Activated CD8-positive, alpha-beta memory T cell treated with anti-CD3 and anti-CD28 coated beads for 36 hours (primary cell): ENCODE results near the gene RAB15. TPM values are rescaled to one million over a fixed set of nuclear protein-coding genes. Genes with fewer than 3 reads are reported as not detected.

Experiments
- total RNA-seq, 2 experiments: library from RNA; stranded (reverse); gene quantifications; one replicate each; pipeline ENCODE4 v1.2.3, GENCODE V29; 2021

Gene RAB15
- total RNA-seq, 2 experiments from 2014 or later = 4.2 to 4.8 TPM

Other genes with a start within 250 kb of the RAB15 start
- under 1 TPM; 0.17 to 0.19 TPM for gene SPTB, start 92.4 kb downstream of the RAB15 start, total RNA-seq
- gene CHURC1, start 57.9 kb downstream of the RAB15 start, total RNA-seq = 10 to 100 TPM; 43.5 to 44.9 TPM
- not detected for gene GPX2, start 29.6 kb downstream of the RAB15 start, total RNA-seq
- 10 to 100 TPM; 13.3 to 14.6 TPM for gene FNTB, start 14.6 kb upstream of the RAB15 start, total RNA-seq
- 100 to 1,000 TPM; 113 to 120 TPM for gene MAX, start 130.2 kb upstream of the RAB15 start, total RNA-seq